Brain pericyte (primary cell): ENCODE results near the gene QRICH2.
"Not testable (repeated sequence)": the region's sequence is repeated elsewhere in the genome, so short reads cannot be mapped to it uniquely, and the experiment has no call there.

Experiments used
- DNase-seq: peaks from one replicate; pipeline ENCODE4 v3.0.0-alpha.2; 2012; ENCODE audit warnings: low read depth, low spot score

The QRICH2 gene

DNA sequence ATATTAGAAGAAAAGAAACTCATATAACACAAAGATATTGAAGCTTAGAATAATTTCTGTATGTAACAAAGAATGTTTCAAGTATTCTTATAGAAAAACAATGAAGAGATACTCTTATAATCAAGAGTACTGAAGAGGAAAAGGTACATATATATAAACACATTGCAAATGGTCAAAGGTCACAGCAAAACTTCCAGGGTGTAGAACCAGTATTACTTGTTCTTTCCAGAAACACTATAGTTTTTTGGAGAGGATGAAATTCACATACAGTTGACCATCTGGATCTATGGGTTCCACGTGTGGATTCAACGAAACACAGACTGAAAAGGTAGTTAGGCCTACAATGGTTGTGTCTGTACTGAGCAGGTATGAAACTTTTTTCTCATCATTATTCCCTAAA, 23.0 kb upstream of the QRICH2 start:
- no peak for DNase-seq

DNA sequence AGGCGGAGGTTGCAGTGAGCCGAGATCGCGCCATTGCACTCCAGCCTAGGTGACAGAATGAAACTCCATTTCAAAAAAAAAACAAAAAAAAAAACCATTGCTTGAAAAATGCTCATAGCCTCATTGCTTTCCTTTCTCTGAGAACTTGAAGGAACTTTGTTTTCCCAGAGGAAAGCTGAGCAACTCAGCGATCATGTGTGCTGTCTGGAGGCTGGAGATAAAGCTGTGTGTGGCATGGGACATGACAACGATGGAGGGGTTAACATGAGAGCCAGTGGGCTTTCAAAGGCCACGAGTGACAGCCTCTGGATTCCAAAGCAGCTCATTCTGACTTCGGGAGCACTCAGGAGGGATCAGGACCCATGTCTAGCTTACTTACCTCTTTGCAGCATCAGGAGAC, 21.6 kb upstream of the QRICH2 start:
- no peak for DNase-seq

DNA sequence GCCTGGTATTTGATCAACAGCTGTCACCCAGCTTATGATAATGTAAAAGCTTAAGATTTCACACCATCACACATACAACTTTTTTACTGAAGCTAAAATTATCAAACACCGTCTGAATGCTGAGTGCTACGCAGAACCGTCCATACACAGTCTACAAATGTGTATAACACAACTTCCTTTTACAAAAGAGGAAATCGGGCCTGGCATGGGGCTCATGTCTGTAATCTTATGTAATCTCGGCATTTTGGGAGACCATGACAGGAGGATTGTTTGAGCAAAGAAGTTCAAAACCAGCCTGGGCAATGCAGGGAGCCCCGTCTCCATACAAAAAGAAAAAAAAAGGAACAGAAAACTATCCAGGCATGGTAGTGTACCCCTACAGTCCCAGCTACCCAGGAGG, 19.6 kb upstream of the QRICH2 start:
- no peak for DNase-seq

DNA sequence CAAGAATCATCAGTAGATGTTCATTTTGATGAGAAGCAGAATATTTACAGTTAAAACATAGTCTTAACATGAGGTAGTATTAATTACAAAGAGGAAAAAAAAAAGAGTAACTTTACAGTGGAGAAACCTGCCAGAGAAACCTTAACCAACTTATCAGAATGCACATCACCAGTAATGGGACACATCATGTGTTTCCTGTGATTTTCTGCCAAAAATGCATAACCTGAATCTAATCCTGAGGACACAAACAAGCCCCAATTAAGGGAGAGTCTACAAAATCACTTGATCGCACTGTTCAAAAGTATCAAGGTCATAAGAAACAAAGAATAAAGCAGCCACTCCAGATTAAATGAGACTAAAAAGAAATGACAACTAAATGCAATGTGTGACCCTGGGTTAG, 18.2 kb upstream of the QRICH2 start:
- no peak for DNase-seq

DNA sequence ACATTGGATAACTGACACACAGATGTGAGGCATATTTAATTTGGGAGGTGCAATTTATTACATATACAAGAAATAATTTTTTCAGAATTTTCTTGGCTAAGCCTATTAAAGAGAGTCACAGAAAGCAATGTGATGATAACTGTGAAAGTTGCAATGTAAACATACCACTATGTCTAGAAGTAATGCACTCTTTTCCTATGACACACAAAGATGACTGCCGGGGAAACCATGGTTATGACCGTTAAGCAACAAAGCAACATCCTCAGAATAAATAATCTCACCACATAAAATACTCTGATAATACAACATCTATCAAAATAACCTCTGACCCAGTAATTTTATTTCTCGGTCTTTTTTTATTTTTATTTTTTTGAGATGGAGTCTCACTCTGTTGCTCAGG, 10.5 kb upstream of the QRICH2 start:
- no peak for DNase-seq

DNA sequence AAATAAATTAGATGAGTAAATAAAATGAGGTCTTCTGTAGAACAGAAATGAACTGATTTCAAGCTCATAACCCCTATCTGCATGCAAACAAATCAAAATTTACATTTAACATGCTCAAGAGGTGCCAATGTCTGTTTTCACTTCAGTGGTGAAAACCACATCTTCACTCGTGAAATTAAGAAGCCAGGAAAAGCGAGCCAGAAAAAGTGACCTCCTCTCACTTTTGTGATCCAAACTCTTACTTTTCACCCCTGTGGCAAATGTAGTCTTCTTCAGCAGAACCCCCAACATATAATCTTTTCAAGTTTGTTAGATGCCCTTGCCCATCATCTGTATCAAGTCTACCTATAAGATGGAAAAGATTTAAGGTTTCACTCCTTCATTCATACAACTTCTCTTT, 9.5 kb upstream of the QRICH2 start:
- DNase-seq = no peak

DNA sequence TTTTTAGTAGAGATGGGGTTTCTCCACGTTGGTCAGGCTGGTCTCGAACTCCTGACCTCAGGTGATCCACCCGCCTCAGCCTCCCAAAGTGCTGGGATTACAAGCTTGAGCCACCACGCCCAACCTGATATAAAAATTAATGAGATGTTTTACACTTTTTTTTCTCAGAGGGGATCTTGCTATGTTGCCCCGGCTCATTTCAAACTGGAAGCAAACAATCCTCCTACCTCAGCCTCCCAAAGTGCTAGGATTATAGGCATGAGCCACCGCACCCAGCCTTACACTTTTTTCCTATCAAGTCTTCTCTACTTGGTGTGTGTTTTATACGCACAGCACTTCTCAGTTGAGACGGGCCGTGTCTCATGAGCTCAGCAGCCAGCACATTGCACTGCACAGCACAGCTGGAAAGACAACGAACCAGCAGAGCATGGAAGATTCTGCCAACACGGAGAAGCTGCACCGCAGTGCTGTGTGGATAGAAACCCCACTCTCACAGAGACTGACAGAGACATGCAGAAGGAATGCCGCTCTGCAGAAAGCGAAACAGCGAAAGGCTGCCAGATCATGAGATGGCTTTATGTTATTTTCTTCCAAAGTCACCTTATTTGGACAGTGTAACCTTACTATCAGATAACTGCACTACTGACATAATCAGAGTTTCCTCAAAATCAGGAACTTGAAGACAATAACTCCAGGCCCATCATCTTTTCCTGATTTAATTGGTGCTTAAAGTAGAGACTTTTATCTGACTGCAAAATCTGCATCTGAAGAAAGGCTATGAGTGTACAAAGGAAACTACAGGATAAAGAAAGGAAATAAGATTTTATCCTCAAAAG, 6.5 kb upstream of the QRICH2 start:
- no peak for DNase-seq

DNA sequence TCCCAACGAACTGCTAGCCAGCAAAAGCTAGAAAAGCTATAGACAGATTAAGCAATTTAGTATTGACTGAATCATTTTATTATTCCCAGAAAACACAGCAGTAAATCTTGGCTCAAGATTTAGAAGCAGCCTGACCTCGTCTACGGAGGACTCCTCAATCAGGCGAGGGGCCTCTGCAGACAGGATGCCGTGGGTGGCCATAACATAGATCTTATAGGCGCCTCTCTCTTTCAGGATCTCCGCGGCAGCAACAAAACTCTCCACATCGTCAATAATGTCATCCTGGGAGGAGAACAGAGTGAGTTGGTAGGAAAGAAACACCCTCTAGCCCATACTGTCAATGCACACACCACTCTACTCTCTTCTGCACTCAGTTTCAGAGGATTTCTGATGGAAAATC, 4.7 kb upstream of the QRICH2 start:
- DNase-seq = no peak

DNA sequence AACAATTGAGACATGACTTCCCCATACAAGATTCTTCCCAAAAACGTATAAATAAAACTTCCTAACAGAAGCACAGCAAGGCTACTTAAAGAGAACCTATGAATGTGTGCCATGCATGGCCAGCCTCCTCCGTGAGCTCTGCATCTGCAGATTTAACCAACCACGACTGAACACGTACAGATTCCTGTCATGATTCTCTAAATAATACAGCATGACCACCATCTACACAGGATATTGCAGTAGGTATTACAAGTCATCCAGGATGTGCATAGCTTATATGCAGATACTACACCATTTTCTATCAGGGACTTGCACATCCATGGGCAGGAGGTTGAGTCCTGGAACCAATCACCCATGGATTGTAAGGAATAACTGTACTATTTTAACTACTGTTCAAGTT, 1.4 kb upstream of the QRICH2 start:
- no peak for DNase-seq

DNA sequence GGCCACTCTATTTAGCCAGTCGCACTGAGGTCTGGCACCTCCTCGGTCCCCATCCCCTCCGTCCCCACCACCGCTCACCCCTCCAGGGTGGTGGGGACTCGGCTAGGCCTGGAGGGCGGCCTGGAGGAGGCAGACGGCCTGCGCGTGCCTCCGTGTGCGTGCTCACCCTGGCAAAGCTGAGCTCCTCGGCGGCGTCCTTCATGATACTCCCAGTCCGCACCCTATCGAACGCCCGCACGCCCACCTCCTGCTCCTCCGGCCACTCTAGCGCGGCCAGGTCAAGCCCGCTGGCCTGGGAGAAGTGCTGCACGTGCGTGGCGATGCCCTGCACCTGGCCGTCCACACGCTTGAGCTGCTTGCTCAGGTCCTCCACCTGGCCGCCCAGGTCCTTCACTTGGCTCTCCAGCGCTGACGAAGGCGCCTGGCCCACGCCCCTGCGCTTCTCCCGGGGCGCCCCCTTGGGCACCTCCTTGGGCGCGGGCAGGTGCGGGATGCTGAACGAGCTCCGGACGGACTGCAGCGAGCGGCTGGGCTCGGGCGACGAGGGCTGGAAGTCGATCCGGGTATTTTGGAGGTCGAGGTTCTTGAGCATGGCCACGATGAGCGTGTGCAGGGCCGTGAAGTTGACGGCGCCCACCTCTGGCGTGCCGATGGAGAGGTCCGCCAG, 644 bp downstream of the QRICH2 start:
- no peak for DNase-seq

DNA sequence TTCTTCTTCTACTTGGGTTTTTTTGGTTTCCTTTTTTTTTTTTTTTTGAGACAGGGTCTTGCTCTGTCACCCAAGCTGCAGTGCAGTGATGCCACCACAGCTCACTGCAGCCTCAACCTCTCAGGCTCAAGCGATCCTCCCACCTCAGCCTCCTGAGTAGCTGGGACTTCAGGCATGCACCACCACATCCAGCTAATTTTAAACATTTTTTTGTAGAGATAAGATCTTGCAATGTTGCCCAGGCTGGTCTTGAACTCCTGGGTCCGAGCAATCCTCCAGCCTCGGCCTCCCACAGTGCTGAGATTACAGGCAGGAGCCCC, 3.0 kb downstream of the QRICH2 start:
- not testable (repeated sequence) for DNase-seq

DNA sequence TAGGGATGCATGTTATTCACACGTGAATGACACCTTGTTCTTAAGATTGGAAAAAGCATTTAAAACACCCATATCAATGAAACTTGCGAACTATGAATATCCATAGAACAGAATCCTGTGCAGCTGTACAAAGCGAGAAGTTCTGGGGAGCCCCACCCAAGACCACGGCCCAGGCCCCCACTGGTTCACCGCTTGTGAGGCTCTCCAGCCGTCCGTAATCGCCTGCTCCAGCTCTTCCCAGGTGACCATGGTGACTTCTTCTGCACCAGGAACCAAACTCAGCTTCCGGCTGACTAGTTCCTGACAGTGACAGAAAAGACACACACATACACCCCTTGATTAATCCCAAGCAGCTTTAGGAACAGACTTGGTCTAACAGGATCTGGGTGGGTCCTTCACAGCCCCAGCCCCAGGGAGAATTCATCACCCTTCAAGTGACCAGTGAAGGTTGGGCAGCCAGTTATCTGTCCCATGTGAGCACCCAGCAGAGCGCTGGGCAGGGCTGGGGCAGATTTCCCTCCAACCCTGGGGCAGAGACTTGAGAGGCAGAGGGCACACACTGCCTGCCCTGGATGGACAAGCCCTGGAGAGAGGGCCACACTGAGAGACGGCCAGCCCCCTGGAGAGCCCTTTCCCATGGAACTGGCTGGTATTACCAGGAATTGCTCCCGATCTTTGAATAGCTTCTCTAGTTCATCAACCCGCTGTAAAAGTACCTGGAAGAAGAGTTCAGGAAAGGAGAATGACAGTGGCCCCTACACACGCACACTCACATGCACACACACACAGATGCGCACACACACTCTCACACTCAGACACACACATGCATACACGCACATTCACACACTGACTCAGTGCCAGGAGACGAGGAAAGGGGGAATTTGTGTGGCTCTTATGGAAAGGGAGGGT, 3.6 kb downstream of the QRICH2 start:
- no peak for DNase-seq

DNA sequence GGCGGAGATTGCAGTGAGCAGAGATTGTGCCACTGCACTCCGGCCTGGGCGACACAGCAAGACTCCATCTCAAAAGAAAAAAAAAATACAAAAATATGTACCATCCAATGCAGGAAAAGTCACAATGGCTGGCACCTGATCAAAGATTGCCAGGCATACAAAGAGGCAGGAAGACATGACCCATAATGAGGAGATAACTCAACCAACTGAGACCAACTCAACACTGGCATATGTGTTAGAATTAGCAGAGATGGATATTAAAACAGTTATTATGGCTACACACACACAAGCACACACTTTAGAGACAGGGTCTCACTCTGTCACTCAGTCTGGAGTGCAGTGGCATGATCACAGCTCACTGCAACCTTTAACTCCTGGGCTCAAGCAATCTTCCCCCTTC, 10.6 kb downstream of the QRICH2 start:
- no peak for DNase-seq

DNA sequence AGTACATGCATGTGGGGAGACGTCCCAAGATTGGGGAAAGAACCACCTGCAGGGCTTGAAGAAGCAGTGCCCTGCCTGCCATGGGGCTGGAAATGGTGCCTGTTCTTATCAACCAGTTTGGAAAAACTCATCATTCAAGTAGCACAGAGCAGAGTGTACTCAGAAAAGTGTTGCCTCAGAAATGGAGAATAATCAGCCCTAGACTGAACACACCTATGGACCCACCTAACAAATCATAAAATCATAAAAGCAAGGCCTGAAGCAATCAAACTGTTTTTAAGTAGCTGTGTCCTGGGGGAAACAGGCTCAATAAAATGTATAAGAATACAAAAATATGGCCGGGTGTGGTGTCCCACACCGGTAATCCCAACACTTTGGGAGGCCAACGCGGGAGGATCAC, 11.2 kb downstream of the QRICH2 start:
- DNase-seq = no peak

DNA sequence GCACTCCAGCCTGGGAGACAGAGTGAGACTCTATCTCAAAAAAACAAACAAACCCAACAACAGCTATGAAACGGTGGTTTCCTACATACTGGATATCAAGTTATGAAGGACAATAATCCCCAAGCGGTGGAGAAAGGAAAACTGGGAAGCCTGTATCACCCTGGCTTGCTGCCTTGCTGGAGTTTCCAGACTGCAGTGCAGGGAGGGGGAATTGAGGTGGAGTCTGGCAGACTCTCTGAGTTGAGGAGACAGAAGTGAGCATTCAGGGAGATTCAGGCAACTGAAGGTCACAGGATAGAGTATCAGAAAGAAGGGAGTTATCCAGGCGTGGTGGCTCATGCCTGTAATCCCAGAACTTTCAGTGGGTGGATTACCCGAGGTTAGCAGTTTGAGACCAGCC, 11.9 kb downstream of the QRICH2 start:
- no peak for DNase-seq

DNA sequence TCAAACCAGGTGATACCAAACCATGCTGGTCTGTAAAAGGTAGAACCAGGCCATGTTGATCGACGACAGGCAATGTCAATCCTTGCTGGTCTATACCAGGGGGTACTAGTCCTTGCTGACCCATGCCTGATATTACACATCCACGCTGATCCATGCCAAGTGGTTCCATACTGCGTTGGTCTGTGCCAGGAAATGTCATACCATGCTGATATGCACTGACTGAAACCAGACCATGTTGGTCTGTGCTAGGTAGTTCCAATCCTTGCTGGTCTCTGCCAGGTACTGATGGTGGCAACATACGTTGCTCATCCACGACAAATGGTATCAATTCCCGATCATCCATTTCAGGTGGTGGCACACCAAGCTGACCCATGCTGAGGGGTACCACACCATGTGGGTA, 15.0 kb downstream of the QRICH2 start:
- no peak for DNase-seq

DNA sequence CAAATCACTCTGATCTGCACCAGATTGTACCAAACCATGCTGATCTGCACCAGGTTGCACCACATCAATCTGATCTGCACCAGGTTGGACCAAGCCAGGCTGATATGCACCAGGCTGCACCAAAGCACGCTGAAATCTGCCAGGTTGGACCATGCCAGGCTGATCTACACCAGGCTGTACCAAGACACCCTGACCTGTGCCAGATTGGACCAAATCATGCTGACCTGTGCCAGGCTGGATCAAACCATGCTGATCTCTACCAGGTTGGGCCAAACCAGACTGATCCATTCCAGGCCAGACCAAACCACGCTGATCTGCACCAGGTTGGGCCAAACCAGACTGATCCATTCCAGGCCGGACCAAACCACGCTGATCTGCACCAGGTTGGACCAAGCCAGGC, 15.5 kb downstream of the QRICH2 start:
- DNase-seq = no peak

DNA sequence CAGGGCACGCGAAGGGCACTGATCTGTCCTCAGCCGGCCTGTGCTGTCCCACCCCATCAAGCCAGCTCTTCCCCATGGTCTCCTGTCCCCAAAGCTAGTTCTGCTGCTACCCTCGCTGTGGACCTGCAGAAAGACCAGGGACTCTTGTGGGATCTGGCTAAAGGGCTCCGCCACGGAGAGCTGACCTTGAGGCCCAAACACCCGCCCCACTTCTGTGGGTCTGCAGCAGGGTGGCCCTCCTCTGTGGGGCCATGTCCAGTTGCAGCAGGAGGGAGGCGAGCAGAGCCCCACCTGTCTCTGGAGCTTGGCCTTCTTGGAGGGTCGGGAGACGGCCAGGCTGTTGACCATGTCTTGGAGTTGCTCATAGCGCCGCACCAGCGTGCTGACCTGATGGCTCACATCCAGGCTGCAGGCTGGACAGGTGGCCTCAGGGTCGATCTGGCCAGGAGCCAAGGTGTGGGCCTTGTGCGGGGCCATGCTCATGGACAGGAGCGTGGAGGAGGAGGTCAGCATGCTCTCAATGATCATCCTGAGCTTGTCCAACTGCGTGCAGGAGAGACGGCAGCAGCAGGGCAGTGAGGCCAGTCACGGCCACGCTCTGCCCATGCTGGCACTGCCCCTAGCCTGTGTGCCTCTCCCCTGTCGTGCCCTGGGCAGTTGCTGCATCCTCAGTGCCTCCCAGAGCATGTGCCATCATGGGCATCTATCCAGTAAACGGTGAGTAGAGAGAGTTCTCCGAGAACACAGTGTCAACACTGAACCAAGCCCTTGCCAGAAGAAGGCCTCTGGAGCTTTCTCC, 26.3 kb downstream of the QRICH2 start:
- no peak for DNase-seq

DNA sequence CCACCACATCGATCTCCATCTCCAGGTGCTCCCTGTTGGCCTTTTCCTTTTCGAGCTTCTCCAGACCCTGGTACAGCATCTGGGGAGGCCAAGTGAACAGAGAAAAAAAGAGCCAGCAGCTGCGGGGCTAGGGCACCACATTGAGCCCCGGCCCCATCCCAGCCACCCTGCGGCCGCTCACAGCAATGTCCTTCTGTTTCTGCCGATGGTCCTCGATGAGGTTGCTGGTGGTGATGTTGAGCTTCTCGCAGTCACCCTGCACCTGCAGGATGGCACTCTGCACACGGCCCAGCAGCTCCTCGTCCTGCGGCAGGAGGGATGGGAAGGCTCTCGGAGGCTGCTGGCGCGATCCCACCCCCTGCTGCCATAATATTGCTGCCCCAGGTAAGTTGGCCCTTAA, 27.4 kb downstream of the QRICH2 start:
- DNase-seq = no peak

DNA sequence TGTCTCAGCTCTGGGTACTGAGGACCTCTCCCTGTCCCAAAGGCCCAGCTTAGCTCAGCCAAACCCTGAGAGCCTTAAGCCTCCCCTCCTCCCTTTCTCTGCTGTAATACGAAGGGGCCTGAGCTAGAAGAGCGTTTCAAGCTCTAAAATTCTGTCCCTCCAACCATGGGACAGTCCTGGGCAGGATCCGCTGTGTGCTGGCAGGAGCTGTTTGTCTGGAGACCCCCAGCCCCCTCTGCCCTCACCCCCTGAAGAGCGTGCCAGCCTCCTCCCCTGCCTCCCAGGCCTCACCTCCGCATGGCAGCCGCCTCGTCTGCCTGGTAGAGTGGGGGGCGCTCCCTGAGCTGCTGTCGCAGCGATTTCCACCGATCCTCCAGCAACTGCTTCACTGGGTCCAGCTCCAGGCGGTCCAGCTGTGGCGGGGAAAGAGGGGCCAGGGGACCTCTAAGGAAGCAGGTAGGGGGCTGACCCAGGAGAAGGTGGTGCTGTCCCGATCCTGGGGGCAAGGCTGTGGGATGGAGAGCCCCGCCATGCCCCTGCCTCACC, 28.3 kb downstream of the QRICH2 start:
- DNase-seq = no peak

DNA sequence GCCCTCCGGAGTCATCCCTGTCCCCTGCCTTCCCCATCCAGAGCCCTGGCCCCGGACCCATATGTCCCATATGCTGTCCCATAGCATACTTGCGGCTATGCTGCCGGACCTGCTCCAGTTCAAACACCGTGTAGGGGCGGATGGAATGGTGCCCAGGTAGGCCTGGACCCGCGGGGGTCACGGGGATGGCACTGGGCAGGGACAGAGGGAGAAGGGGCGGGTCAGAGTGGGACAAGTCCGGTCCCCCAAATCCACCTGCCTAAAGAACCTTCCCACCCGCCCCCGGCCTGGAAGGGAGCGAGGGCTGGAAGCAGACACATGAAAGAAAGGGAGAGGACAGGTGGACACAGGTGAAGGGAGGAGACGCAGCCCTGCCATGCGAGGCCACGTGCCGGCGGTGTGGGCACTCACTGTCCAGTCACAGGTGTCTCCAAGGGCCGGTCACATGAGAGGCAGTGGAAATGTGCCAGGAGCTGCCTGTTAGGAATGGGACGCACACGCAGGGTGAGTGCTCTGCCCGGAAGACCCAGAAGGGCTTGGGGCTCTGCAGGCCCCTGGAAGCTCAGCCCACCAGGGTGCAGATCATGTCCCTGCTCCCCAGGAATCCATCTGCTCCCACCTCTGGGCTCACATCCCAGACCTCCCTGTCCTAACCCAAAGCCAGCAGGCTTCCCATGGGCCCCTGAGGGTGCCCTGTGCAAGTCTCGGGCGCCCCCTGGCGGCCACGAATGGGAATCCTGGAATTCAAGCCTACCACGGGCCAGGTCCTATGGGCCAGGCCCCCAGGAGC, 28.9 kb downstream of the QRICH2 start:
- DNase-seq = no peak
